GM12878 (cell line): ENCODE results near the gene ZNF785. TPM values are rescaled to one million over a fixed set of nuclear protein-coding genes. Genes with fewer than 3 reads are reported as not detected.

Experiments used
- BHLHE40 ChIP-seq, 2 experiments: fragments of 450-650 bp in 1 of 2; IDR thresholded peaks; 2 replicates each; pipeline ENCODE4 v1.6.1; 2011 to 2017; ENCODE audit warnings: low read depth in 2 of 2, borderline replicate concordance in 1 of 2, improper control_type of control experiment in 1 of 2, low read length in 1 of 2, mild to moderate bottlenecking in 1 of 2
- IKZF2 ChIP-seq, 2 experiments: fragments of 450-650 bp; IDR thresholded peaks; 2 replicates each; pipeline ENCODE4 v1.6.1; 2017; ENCODE audit warnings: mild to moderate bottlenecking in 2 of 2, moderate library complexity in 2 of 2
- MEF2B ChIP-seq: fragments of 450-650 bp; IDR thresholded peaks from 2 replicates; pipeline ENCODE4 v1.6.1; 2018; ENCODE audit warnings: mild to moderate bottlenecking, moderate library complexity; ENCODE audit not compliant: partially characterized antibody, poor library complexity, severe bottlenecking
- RCOR1 ChIP-seq: conservative IDR thresholded peaks from 2 replicates; pipeline ENCODE4 v1.6.1; 2012; ENCODE audit warnings: low read depth, low read length, improper control_type of control experiment
- RELB ChIP-seq: fragments of 450-650 bp; IDR thresholded peaks from 2 replicates; pipeline ENCODE4 v1.6.1; 2017; ENCODE audit warnings: low read depth, mild to moderate bottlenecking, moderate library complexity
- SIX5 ChIP-seq: IDR thresholded peaks from 2 replicates; pipeline ENCODE4 v1.6.1; 2011; ENCODE audit warnings: mild to moderate bottlenecking, low read depth, low read length, moderate library complexity; ENCODE audit not compliant: severe bottlenecking
- ZNF24 ChIP-seq: fragments of 450-650 bp; IDR thresholded peaks from 2 replicates; pipeline ENCODE4 v1.6.1; 2017; ENCODE audit warnings: antibody characterized with exemption, mild to moderate bottlenecking
- polyA plus RNA-seq, 11 experiments: library from polyadenylated mRNA; depleted of rRNA in 4 of 11; unstranded in 6 of 11; stranded (reverse) in 5 of 11; fragments of >200 nt; fragmentation: Nextera tagmentation in 4 of 11; fragmentation: Illumina TruSeq in 1 of 11; extraction: Ambion mirVana in 4 of 11; extraction: Trizol in 1 of 11; gene quantifications; 1 replicate in 1 of 11; 2 replicates in 10 of 11; pipeline versions ENCODE4 v1.2.1 to v1.2.3, GENCODE V29; 2011 to 2016; ENCODE audit warnings: inconsistent platforms in 2 of 11, missing spikeins in 2 of 11, low read depth in 1 of 11
- total RNA-seq, 4 experiments: library from RNA; depleted of rRNA in 3 of 4; stranded (reverse); fragments of >200 nt in 3 of 4; fragmentation: Illumina TruSeq in 1 of 4; extraction: Trizol in 1 of 4; gene quantifications; 2 replicates each; pipeline versions ENCODE4 v1.2.1 to v1.2.3, GENCODE V29; 2013 to 2021
- TF ChIP-seq, protein P1 (sequence below): fragments of 450-650 bp; IDR thresholded peaks from 2 replicates; pipeline ENCODE4 v1.6.1; 2017; ENCODE audit warnings: mild to moderate bottlenecking

ZNF785 gene
- total and polyA plus RNA-seq, 10 of the 15 experiments (the other 5 are each of a cell fraction or from before 2014, with no cell fraction given): 0.87 to 11.5 (median 7.5) TPM

DNA sequence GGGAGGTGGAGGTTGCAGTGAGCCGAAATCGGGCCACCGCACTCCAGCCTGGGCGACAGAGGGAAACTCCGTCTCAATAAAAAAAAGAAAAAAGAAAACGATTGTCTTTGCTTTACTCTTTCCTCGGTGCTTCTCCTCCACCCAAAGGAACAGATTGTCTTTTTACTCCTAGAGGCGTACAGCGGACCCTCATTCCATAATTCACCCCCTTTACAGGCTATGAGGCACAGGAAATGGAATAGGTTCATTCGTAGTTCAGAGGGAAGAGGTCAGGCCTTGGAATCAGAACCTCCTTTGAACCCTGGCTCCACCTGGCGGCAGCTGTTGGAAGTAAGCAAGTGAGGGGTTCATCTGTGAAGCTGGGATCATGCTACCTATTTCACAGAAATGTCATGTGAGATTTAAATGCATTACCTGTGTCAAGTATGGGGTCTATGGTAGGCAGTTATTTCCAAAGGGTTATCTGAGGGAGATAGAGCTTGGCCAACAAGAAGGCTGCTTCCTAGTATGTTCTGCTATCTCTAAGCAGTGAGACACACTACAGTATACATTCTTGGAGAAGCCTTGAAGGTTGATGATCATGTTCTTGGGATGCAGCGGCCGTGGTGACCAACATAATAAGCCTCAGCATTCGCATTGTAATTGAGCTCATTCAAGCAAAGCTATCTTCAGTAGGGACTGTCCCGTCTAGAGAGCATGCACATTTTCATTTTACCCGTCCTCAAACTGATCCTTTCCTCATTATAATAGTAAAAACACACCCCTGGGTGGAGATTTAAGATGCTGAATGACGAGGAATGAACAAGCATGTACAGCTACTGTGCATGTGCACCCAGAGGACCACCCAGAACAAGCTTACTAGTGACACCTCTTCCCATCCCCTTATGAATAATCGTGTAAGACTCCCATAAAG lies 43.4 kb upstream of the ZNF785 start (continued):
- TF ChIP-seq RCOR1 (no peak), IKZF2 (IDR thresholded peaks at IDR 0.05) (peak; percentile 70 to 72), ZNF24 (no peak), BHLHE40 (IDR thresholded peaks at IDR 0.05; ENCODE audit: borderline replicate concordance in 1 of 2, low read depth in 2 of 2, low read length in 1 of 2) (no peak), MEF2B (no peak), RELB (peak; percentile 38; the same call in 1 of the 2 replicates), SIX5 (no peak)
- TF ChIP-seq, protein P1, sequence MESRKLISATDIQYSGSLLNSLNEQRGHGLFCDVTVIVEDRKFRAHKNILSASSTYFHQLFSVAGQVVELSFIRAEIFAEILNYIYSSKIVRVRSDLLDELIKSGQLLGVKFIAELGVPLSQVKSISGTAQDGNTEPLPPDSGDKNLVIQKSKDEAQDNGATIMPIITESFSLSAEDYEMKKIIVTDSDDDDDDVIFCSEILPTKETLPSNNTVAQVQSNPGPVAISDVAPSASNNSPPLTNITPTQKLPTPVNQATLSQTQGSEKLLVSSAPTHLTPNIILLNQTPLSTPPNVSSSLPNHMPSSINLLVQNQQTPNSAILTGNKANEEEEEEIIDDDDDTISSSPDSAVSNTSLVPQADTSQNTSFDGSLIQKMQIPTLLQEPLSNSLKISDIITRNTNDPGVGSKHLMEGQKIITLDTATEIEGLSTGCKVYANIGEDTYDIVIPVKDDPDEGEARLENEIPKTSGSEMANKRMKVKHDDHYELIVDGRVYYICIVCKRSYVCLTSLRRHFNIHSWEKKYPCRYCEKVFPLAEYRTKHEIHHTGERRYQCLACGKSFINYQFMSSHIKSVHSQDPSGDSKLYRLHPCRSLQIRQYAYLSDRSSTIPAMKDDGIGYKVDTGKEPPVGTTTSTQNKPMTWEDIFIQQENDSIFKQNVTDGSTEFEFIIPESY: no peak
